Uterus (tissue), 4 donors: ENCODE measurements around the gene MEP1A. TPM values are rescaled to one million over a fixed set of nuclear protein-coding genes. Genes with fewer than 3 reads are reported as not detected.

Experiments
- DNase-seq, 2 donors: peaks; one replicate each; pipeline ENCODE4 v3.0.0-alpha.2; 2019 to 2020
- H3K27ac ChIP-seq, 2 donors: fragments of 200-600 bp; sonication (generic); 1 replicate in 1 of 2; 2 replicates in 1 of 2; pipeline ENCODE4 v1.5.1; 2016 to 2018
- H3K27me3 ChIP-seq, 2 donors: fragments of 200-600 bp; sonication (generic); one replicate each; pipeline ENCODE4 v1.5.1; 2018 to 2019; ENCODE audit warnings: control low read depth in 1 of 2
- H3K36me3 ChIP-seq, 2 donors: fragments of 200-600 bp; sonication (generic); one replicate each; pipeline ENCODE4 v1.5.1; 2019; ENCODE audit warnings: control low read depth in 1 of 2
- H3K4me1 ChIP-seq, 2 donors: fragments of 200-600 bp; sonication (generic); one replicate each; pipeline ENCODE4 v1.5.1; 2018 to 2019; ENCODE audit warnings: control low read depth in 1 of 2
- H3K4me3 ChIP-seq, 2 donors: fragments of 200-600 bp; sonication (generic); 1 replicate in 1 of 2; 2 replicates in 1 of 2; pipeline ENCODE4 v1.5.1; 2018 to 2019; ENCODE audit warnings: mild to moderate bottlenecking in 1 of 2
- H3K9me3 ChIP-seq, 2 donors: fragments of 200-600 bp; sonication (generic); one replicate each; pipeline ENCODE4 v1.5.1; 2019; ENCODE audit warnings: control low read depth in 1 of 2
- CTCF ChIP-seq, 4 experiments: fragments of 200-600 bp in 2 of 4; fragments of 450-650 bp in 2 of 4; sonication (generic) in 2 of 4; IDR thresholded peaks; one replicate each; pipeline ENCODE4 v1.5.1; 2016 to 2019; ENCODE audit warnings: antibody characterized with exemption in 4 of 4, mild to moderate bottlenecking in 2 of 4, moderate library complexity in 1 of 4
- POLR2A ChIP-seq, 2 donors: fragments of 450-650 bp; IDR thresholded peaks; one replicate each; pipeline ENCODE4 v1.6.1; 2016; ENCODE audit warnings: antibody characterized with exemption in 2 of 2, mild to moderate bottlenecking in 1 of 2, moderate library complexity in 1 of 2
- intact Hi-C: fragments of 100-400 bp; cut with DNase I; formaldehyde crosslinking; loops from one replicate; pipeline ENCODE4 v1.15.1; 2023; ENCODE audit warnings: low total_unique reads
- total RNA-seq, 4 donors: library from RNA; depleted of rRNA in 3 of 4; stranded (reverse); fragments of >200 nt in 3 of 4; gene quantifications; one replicate each; pipeline versions ENCODE4 v1.1.0 to v1.2.4, GENCODE V29; 2014 to 2023
- donor health status: DM: yes; HTN: yes; CAD: no.

Gene MEP1A
- total RNA-seq, 4 donors from 2014 or later, result under 0.01 TPM; not detected in 3

GRCh38 chr6:46882645-46883044 is 89.5 kb downstream of the MEP1A start:
- Histone ChIP-seq H3K27me3 (no peaks in the 10 kb centered on the region), H3K4me3 (no peak overlapping the region), H3K9me3 (no peaks in the 10 kb centered on the region), H3K4me1 (no peaks in the 10 kb centered on the region), H3K36me3 (no peaks in the 10 kb centered on the region), H3K27ac (no peak overlapping the region)
- intact Hi-C loops, result no loop called here
- DNase-seq, result no peak
- no peak for TF ChIP-seq CTCF (IDR thresholded peaks at IDR 0.05)
- TF ChIP-seq POLR2A (IDR thresholded peaks at IDR 0.05), result no peak

GRCh38 chr6:46888031-46888430 is 94.8 kb downstream of the MEP1A start:
- TF ChIP-seq CTCF (IDR thresholded peaks at IDR 0.05) (no peak), POLR2A (IDR thresholded peaks at IDR 0.05) (no peak)
- no peak overlapping the region for H3K4me3 ChIP-seq
- no peak overlapping the region for H3K27ac ChIP-seq
- DNase-seq, result no peak
- H3K27me3 ChIP-seq, result no peaks in the 10 kb centered on the region
- intact Hi-C loops, result no loop called here
- no peaks in the 10 kb centered on the region for H3K4me1 ChIP-seq
- no peaks in the 10 kb centered on the region for H3K36me3 ChIP-seq
- no peaks in the 10 kb centered on the region for H3K9me3 ChIP-seq

DNA sequence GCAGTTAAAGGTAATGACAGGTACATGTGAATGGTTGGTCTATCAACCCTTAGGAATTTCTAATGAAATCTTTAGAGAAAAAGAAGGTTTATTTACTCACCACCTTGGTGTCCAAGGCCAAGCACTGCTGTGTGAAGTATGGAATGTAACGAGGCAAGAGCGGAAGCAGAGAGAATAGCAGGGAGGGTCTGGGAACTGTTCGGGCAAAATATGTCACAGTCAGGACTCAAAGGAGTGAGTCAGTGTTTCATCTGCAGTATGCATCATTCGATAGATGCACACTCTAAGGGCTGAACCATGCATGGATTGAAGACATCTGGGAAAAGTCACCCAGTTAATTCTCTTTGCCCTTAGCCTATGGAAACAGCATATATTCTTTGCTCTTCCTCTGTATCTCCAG is 95.4 kb downstream of the MEP1A start:
- no peaks in the 10 kb centered on the region for H3K27me3 ChIP-seq
- H3K4me3 ChIP-seq, result no peak overlapping the region
- no peaks in the 10 kb centered on the region for H3K36me3 ChIP-seq
- H3K27ac ChIP-seq, result no peak overlapping the region
- intact Hi-C loops, result no loop called here
- no peak for TF ChIP-seq CTCF (IDR thresholded peaks at IDR 0.05)
- TF ChIP-seq POLR2A (IDR thresholded peaks at IDR 0.05), result no peak
- no peak for DNase-seq
- H3K9me3 ChIP-seq, result no peaks in the 10 kb centered on the region
- no peaks in the 10 kb centered on the region for H3K4me1 ChIP-seq

Other genes with a start within 250 kb of the MEP1A start
- 10 to 100 TPM in 1 of 4 donors, 1 to 10 TPM in 3; 3.1 to 18.9 (median 3.9) TPM for gene CYP39A1, start 140.6 kb upstream of the MEP1A start, total RNA-seq
- gene SLC25A27, start 140.4 kb upstream of the MEP1A start, total RNA-seq, result 10 to 100 TPM; 24.6 to 47.2 (median 33.3) TPM
- 1 to 10 TPM in 2 of 4 donors, under 1 TPM in 2; under 0.01 to 1.5 (median 0.75) TPM for gene TDRD6, start 105.5 kb upstream of the MEP1A start, total RNA-seq
- 1 to 10 TPM in 1 of 4 donors, not detected in 3; 3.9 TPM for gene PLA2G7, start 58.0 kb upstream of the MEP1A start, total RNA-seq
- 1 to 10 TPM in 1 of 4 donors, not detected in 3; 2.3 TPM for gene ANKRD66, start 46.5 kb upstream of the MEP1A start, total RNA-seq
- 10 to 100 TPM; 21.5 to 51.2 (median 35.9) TPM for gene ADGRF5, start 128.5 kb downstream of the MEP1A start, total RNA-seq
- gene ADGRF1, start 248.9 kb downstream of the MEP1A start, total RNA-seq, result under 1 TPM in 1 of 4 donors, not detected in 3; 0.35 TPM